Heart right ventricle (tissue), 16 donors: Measurements from ENCODE around the gene GPR107. TPM values are rescaled to one million over a fixed set of nuclear protein-coding genes. Genes with fewer than 3 reads are reported as not detected.

Experiments
- ATAC-seq, 8 donors: fragments of 200-7000 bp; cut with Tn5 transposase; one replicate each; pipeline ENCODE4 v1.9.1; 2020; ENCODE audit warnings: mild to moderate bottlenecking in 8 of 8, moderate library complexity in 8 of 8, moderate number of reproducible peaks in 1 of 8
- DNase-seq, 2 donors: peaks; one replicate each; pipeline ENCODE4 v3.0.0-alpha.2; 2020
- H3K27ac ChIP-seq, 10 donors: fragments of 200-600 bp; sonication (generic) in 2 of 10; one replicate each; pipeline versions ENCODE4 v1.5.0 to v1.8.0; 2020 to 2022; ENCODE audit warnings: mild to moderate bottlenecking in 3 of 10
- H3K27me3 ChIP-seq, 7 donors: fragments of 200-600 bp; one replicate each; pipeline ENCODE4 v1.8.0; 2021 to 2022; ENCODE audit warnings: mild to moderate bottlenecking in 2 of 7
- H3K36me3 ChIP-seq, 9 donors: fragments of 200-600 bp; sonication (generic) in 1 of 9; one replicate each; pipeline versions ENCODE4 v1.5.0 to v1.8.0; 2020 to 2022; ENCODE audit warnings: mild to moderate bottlenecking in 2 of 9
- H3K4me1 ChIP-seq, 9 donors: fragments of 200-600 bp; sonication (generic) in 1 of 9; one replicate each; pipeline versions ENCODE4 v1.5.0 to v1.8.0; 2020 to 2022; ENCODE audit warnings: mild to moderate bottlenecking in 4 of 9
- H3K4me3 ChIP-seq, 10 donors: fragments of 200-600 bp; sonication (generic) in 2 of 10; one replicate each; pipeline versions ENCODE4 v1.5.0 to v1.8.0; 2020 to 2022; ENCODE audit warnings: mild to moderate bottlenecking in 7 of 10, moderate library complexity in 2 of 10
- H3K9me3 ChIP-seq, 11 donors: fragments of 200-600 bp in 10 of 11; sonication (generic) in 2 of 11; one replicate each; pipeline versions ENCODE4 v1.5.0 to v1.8.0; 2013 to 2022; ENCODE audit warnings: mild to moderate bottlenecking in 2 of 11, control low read depth in 1 of 11, moderate library complexity in 1 of 11
- WGBS, 2 donors: extraction: QIAGEN DNeasy Blood & Tissue Kit; methylation state at CpG; one replicate each; pipeline ENCODE4 v1.1.7; 2013; ENCODE audit warnings: inconsistent platforms in 1 of 2; 5-methylcytosine and 5-hydroxymethylcytosine counted together
- intact Hi-C, 10 donors: fragments of 100-400 bp; cut with DNase I; formaldehyde crosslinking; loops; one replicate each; pipeline versions ENCODE4 v1.11.1 to v1.14.2; 2022
- polyA plus RNA-seq, 2 donors: library from polyadenylated mRNA; stranded (reverse); fragments of 200-250 nt; gene quantifications; one replicate each; pipeline ENCODE4 v1.2.3, GENCODE V29; 2013
- total RNA-seq, 10 donors: library from RNA; stranded (reverse); fragmentation: NEBNext Ultra II Directional in 3 of 10; extraction: Animal tissue kit (Norgen Biotek cat#: 25700) in 3 of 10; gene quantifications; one replicate each; pipeline versions ENCODE4 v1.2.1 to v1.2.4, GENCODE V29; 2021 to 2023
- TF ChIP-seq, protein P1 (sequence below), 9 donors: fragments of 200-600 bp; sonication (generic) in 2 of 9; IDR thresholded peaks; one replicate each; pipeline versions ENCODE4 v1.5.0 to v1.8.0; 2021 to 2022; ENCODE audit warnings: antibody characterized with exemption in 9 of 9, mild to moderate bottlenecking in 5 of 9, moderate library complexity in 1 of 9
- donor health status: Arrhythmogenic right ventricular cardiomyopathy.
- donor health status: ischemic (EF 13 %, LVEDD 7.1; RV severe dilation, severe dysfunction).
- donor health status: healthy with polysubstance abuse.
- donor health status: DM: no; HTN: yes; CAD: no.
- donor health status: DM: no; HTN: no; CAD: no.
- donor health status: ischemic (EF 25% LVEDD 6.9; RV normal size, moderate dysfunction).
- donor health status: ischemic (EF 25% LVEDD 5.7; RV mildly dilated, moderate dysfunction).
- donor health status: healthy.
- donor health status: DM: yes; HTN: yes; CAD: no.
- donor health status: Ischemic cardiomyopathy.
- donor health status: ischemic (EF 35%, LVEDD 5.7; RV mildly dilated, moderate dysfunction).
- donor health status: nonischemic (EF 11% LVEDD 7.7; RV severe dilation, severe dysfunction).
- donor health status: DM: yes; HTN: yes; CAD: no.
- donor health status: PGD.
- donor health status: ischemic (EF 29% LVEDD 5.4; RV normal size, mild dysfunction).
- donor health status: nonischemic (EF 23%, LVEDD 6.1; RV moderate dilation, normal function).

Gene GPR107
- total and polyA plus RNA-seq, 12 donors: 6.7 to 35.6 (median 23.9) TPM

DNA sequence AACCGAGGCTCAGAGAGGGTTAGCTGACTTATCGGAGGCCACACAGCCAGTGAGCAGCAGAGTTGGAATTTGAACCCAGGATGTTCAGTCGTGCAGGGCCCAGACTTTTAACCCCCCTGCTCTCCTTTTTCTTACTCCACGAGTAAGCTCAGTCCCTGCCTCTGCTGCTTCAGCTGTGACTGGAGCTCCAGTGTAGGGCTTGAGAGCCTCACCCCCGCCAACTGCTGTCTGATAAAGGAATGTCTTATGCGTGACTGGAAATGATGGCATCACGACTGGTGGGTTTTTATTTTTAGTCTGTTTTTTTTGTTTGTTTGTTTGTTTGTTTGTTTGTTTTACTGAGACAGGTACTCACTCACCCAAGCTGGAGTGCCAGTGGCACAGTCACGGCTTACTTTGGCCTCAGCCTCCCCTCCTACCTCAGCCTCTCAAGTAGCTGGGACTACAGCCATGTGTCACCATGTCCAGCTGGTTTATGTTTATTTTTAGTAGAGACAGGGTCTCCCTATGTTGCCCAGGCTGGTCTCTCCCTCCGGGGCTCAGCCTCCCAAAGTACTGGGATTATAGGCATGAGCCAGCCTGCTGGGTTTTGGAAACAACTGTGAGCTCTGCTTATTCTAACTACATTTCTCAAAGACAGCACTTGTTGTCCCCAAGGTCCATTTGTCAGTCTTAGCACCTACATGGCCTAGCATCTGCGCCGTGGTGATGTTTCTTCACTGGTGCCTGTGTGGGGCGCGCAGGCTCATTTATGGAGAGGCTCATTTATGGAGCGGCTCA lies 66.0 kb downstream of the GPR107 start:
- Histone ChIP-seq H3K4me3 (no peak overlapping the region), H3K27ac (no peak overlapping the region), H3K4me1 (peaks cover 0 to 9% (median 4%) of the 10 kb centered on the region in 9 donors), H3K9me3 (no peaks in the 10 kb centered on the region), H3K36me3 (peaks cover 0 to 89% (median 24%) of the 10 kb centered on the region in 9 donors), H3K27me3 (no peaks in the 10 kb centered on the region)
- WGBS, 2 donors: 87 to 88% methylated on average over 14 of the region's 14 CpGs
- intact Hi-C loops: no loop called here
- TF ChIP-seq, protein P1, sequence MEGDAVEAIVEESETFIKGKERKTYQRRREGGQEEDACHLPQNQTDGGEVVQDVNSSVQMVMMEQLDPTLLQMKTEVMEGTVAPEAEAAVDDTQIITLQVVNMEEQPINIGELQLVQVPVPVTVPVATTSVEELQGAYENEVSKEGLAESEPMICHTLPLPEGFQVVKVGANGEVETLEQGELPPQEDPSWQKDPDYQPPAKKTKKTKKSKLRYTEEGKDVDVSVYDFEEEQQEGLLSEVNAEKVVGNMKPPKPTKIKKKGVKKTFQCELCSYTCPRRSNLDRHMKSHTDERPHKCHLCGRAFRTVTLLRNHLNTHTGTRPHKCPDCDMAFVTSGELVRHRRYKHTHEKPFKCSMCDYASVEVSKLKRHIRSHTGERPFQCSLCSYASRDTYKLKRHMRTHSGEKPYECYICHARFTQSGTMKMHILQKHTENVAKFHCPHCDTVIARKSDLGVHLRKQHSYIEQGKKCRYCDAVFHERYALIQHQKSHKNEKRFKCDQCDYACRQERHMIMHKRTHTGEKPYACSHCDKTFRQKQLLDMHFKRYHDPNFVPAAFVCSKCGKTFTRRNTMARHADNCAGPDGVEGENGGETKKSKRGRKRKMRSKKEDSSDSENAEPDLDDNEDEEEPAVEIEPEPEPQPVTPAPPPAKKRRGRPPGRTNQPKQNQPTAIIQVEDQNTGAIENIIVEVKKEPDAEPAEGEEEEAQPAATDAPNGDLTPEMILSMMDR (IDR thresholded peaks at IDR 0.05): no peak
- no peak for DNase-seq
- no peak for ATAC-seq

DNA sequence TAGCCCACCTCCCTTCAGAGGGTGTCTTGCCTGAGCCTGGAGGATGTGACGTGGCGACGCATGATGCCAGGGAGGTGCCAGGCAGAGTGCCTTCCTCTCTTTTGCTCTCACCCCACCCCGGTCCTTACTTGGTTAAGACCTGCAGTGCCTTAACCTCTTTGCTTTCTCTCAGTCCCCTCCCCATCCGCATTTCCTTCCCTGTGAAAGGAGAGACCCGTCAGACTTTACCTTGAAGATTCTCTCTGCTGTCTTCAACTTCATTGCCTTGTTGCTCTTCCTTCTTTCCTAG lies 66.5 kb downstream of the GPR107 start:
- no peak for DNase-seq

DNA sequence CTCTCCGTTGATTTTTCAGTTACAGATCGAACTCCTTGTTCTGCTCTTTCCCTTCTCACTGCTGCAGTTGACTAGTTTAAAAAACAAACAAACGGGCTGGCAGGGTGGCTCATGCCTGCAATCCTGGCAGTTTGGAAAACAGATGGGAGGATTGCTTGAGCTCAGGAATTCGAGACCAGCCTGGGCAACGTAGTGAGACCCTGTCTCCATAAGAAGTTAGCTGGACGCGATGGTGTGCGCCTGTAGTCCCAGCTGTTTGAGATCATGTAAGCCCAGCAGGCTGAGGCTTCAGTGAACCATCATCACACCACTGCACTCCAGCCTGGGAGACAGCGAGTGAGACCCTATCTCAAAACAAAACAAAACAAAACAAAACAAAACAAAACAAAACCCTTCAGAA lies 67.1 kb downstream of the GPR107 start:
- ATAC-seq (no peak), DNase-seq (no peak)
- H3K9me3 ChIP-seq: no peaks in the 10 kb centered on the region
- peaks cover 0 to 9% (median 4%) of the 10 kb centered on the region in 9 donors for H3K4me1 ChIP-seq
- no peaks in the 10 kb centered on the region for H3K27me3 ChIP-seq
- WGBS, 2 donors: 73 to 79% methylated on average over 9 of the region's 9 CpGs
- H3K4me3 ChIP-seq: no peak overlapping the region
- H3K27ac ChIP-seq: no peak overlapping the region
- intact Hi-C loops: no loop called here
- H3K36me3 ChIP-seq: peaks cover 0 to 96% (median 24%) of the 10 kb centered on the region in 9 donors
- TF ChIP-seq, protein P1 (IDR thresholded peaks at IDR 0.05): no peak

More for the DNA sequence above, 66.5 kb downstream of the GPR107 start:
- 75 to 77% methylated on average over 6 of the region's 6 CpGs for WGBS, 2 donors
- intact Hi-C loops: no loop called here
- peaks cover 0 to 9% (median 4%) of the 10 kb centered on the region in 9 donors for H3K4me1 ChIP-seq
- no peak overlapping the region for H3K4me3 ChIP-seq
- ATAC-seq: no peak
- H3K36me3 ChIP-seq: peaks cover 0 to 94% (median 24%) of the 10 kb centered on the region in 9 donors
- no peak overlapping the region for H3K27ac ChIP-seq
- TF ChIP-seq, protein P1 (IDR thresholded peaks at IDR 0.05): no peak
- H3K27me3 ChIP-seq: no peaks in the 10 kb centered on the region
- H3K9me3 ChIP-seq: no peaks in the 10 kb centered on the region

DNA sequence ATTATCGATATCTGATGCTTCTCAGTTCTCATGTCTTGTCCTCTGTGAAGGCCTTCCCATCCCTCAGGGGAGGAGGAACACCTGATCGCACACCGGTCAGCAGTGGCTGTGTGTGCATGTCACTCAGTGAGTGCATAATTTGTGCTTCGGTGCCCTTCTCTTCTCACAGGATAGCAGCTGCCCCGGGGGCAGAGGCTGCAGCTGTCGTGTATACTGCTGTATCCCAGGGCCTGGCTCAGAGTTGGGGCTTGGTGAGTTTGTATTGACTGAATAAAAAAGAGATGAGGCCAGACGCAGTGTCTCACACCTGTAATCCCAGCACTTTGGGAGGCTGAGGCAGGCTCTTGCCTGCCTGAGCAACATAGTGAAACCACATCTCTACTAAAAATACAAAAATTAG lies 68.8 kb downstream of the GPR107 start:
- no peak overlapping the region for H3K27ac ChIP-seq
- H3K36me3 ChIP-seq: peaks cover 0 to 98% (median 26%) of the 10 kb centered on the region in 9 donors
- intact Hi-C loops: no loop called here
- no peaks in the 10 kb centered on the region for H3K27me3 ChIP-seq
- 87 to 89% methylated on average over 7 of the region's 7 CpGs for WGBS, 2 donors
- no peak overlapping the region for H3K4me3 ChIP-seq
- H3K9me3 ChIP-seq: no peaks in the 10 kb centered on the region
- ATAC-seq (no peak), DNase-seq (no peak)
- peaks cover 0 to 20% (median 4%) of the 10 kb centered on the region in 9 donors for H3K4me1 ChIP-seq
- TF ChIP-seq, protein P1 (IDR thresholded peaks at IDR 0.05): no peak
